Measurements from ENCODE around the gene SIDT2. TPM values are rescaled to one million over a fixed set of nuclear protein-coding genes. Genes with fewer than 3 reads are reported as not detected.

SIDT2 gene
- total RNA-seq, 1 experiment from 2014 or later, result 47.6 TPM

DNA sequence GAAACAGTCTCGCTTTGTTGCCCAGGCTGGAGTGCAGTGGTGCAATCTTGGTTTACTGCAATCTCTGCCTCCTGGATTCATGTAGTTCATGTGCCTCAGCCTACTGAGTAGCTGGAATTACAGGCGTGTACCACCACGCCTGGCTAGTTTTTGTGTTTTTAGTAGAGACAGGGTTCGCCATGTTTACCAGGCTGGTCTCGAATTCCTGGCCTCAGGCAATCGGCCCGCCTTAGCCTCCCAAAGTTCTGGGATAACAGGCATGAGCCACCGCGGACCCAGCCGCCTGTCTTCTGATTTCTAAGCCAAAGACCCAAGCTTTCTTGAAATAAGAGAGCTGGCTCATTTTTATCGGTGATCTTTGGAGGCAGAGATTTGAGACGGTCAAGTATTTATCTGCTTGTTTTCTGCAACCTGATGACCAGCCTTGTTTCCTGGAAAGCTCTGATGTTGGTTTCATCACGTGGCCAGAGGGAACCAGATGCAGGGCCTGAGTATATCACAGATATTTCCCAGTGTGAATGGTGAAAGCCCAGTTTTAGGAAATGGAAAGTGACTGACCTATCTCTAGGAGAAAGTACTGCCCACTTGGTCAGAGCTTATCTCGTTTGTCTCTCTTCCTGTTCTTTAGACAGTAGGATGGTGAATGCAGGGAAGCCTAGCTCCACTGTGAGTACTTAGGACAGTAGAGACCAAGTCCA is 5.7 kb upstream of the SIDT2 start:
- POLR2A ChIA-PET, result interaction anchor here (0.6 kb wide), 2 partner anchors 11 to 101 kb away, joined by 3 to 12 read pairs; no protein-coding TSS in a partner anchor
- H3K27ac ChIP-seq (ENCODE audit: low read length), result no peak overlapping the region

DNA sequence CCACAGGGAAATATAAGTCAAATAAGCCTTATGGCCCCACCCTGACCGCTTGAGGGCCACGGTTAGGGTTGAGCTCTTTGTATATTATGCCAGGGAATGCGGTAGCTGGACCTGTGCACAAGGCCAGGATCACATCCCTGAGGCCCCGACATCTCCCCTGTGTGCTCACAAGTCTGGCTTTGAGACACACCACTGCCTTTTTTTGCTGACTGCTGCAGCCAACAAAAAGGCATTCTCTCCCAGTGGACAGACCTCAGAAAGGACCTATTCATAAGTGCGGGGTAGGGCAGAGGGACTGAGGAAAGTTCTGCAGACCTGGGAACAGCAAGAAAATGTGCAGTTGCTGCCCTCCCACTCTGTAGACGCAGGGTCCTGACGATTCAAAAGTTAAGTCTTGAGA is 3.4 kb upstream of the SIDT2 start:
- Histone ChIP-seq H3K36me3 (ENCODE audit: control insufficient read depth, insufficient read depth, low read length) (peaks cover 3% of the 10 kb centered on the region; the same call in 1 of the 2 replicates), H3K9me3 (ENCODE audit: control insufficient read depth, insufficient read depth, low read depth, low read length) (no peaks in the 10 kb centered on the region), H3K27me3 (ENCODE audit: control insufficient read depth, insufficient read depth, low read length) (no peaks in the 10 kb centered on the region), H3K4me1 (ENCODE audit: control insufficient read depth, insufficient read depth, low read length) (peaks cover 19% of the 10 kb centered on the region), H3K4me3 (ENCODE audit: low read depth in 2 of 2, low read length in 2 of 2) (no peak overlapping the region), H3K27ac (ENCODE audit: low read length) (no peak overlapping the region)
- in situ Hi-C loops (cut with HindIII; ENCODE audit: low pct_unique_long_range_greater_than_20kb, low sequenced_read_pairs) (no loop called here), intact Hi-C loops (cut with micrococcal nuclease; ENCODE audit: unreplicated experiment) (loop anchor here (10.0 kb wide), 1 partner anchor 50 kb away; no protein-coding TSS in a partner anchor)
- DNase-seq (ENCODE audit: low read depth, low spot score), result no peak
- BruUV-seq (replicated peaks), result no TSS peak
- ATAC-seq, result no peak
- ChIA-PET POLR2A (no interaction called here), CTCF (interaction anchor here (0.6 to 1.0 kb wide), 2 partner anchors 31 to 65 kb away, joined by 4 to 7 read pairs; partner anchors contain the start of gene PAFAH1B2)
- TF ChIP-seq, protein P1, sequence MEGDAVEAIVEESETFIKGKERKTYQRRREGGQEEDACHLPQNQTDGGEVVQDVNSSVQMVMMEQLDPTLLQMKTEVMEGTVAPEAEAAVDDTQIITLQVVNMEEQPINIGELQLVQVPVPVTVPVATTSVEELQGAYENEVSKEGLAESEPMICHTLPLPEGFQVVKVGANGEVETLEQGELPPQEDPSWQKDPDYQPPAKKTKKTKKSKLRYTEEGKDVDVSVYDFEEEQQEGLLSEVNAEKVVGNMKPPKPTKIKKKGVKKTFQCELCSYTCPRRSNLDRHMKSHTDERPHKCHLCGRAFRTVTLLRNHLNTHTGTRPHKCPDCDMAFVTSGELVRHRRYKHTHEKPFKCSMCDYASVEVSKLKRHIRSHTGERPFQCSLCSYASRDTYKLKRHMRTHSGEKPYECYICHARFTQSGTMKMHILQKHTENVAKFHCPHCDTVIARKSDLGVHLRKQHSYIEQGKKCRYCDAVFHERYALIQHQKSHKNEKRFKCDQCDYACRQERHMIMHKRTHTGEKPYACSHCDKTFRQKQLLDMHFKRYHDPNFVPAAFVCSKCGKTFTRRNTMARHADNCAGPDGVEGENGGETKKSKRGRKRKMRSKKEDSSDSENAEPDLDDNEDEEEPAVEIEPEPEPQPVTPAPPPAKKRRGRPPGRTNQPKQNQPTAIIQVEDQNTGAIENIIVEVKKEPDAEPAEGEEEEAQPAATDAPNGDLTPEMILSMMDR (IDR thresholded peaks at IDR 0.05), result no peak
- TF ChIP-seq, protein P2, sequence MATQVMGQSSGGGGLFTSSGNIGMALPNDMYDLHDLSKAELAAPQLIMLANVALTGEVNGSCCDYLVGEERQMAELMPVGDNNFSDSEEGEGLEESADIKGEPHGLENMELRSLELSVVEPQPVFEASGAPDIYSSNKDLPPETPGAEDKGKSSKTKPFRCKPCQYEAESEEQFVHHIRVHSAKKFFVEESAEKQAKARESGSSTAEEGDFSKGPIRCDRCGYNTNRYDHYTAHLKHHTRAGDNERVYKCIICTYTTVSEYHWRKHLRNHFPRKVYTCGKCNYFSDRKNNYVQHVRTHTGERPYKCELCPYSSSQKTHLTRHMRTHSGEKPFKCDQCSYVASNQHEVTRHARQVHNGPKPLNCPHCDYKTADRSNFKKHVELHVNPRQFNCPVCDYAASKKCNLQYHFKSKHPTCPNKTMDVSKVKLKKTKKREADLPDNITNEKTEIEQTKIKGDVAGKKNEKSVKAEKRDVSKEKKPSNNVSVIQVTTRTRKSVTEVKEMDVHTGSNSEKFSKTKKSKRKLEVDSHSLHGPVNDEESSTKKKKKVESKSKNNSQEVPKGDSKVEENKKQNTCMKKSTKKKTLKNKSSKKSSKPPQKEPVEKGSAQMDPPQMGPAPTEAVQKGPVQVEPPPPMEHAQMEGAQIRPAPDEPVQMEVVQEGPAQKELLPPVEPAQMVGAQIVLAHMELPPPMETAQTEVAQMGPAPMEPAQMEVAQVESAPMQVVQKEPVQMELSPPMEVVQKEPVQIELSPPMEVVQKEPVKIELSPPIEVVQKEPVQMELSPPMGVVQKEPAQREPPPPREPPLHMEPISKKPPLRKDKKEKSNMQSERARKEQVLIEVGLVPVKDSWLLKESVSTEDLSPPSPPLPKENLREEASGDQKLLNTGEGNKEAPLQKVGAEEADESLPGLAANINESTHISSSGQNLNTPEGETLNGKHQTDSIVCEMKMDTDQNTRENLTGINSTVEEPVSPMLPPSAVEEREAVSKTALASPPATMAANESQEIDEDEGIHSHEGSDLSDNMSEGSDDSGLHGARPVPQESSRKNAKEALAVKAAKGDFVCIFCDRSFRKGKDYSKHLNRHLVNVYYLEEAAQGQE (IDR thresholded peaks at IDR 0.05; ENCODE audit: insufficient read depth in 1 of 2, low read depth in 2 of 2, low read length in 1 of 2), result no peak
- no peak for TF ChIP-seq SIN3A (IDR thresholded peaks at IDR 0.05; ENCODE audit: borderline replicate concordance, insufficient read depth, low read depth, low read length)
- no peak for TF ChIP-seq TCF7L2 (IDR thresholded peaks at IDR 0.05; ENCODE audit: low read depth, low read length)
- TF ChIP-seq POLR2AphosphoS5 (IDR thresholded peaks at IDR 0.05; ENCODE audit: low read depth, low read length), result no peak

More for the DNA sequence above, 5.7 kb upstream of the SIDT2 start:
- DNase-seq (ENCODE audit: low read depth, low spot score) (no peak), ATAC-seq (no peak)
- H3K9me3 ChIP-seq (ENCODE audit: control insufficient read depth, insufficient read depth, low read depth, low read length), result no peaks in the 10 kb centered on the region
- intact Hi-C loops (cut with micrococcal nuclease; ENCODE audit: unreplicated experiment) (loop anchor here (10.0 kb wide), 1 partner anchor 52 kb away; no protein-coding TSS in a partner anchor), in situ Hi-C loops (cut with HindIII; ENCODE audit: low pct_unique_long_range_greater_than_20kb, low sequenced_read_pairs) (no loop called here)
- H3K4me1 ChIP-seq (ENCODE audit: control insufficient read depth, insufficient read depth, low read length), result peaks cover 7% of the 10 kb centered on the region
- CTCF ChIA-PET, result interaction anchor here (0.6 kb wide), 1 partner anchor 34 kb away, joined by 3 read pairs; no protein-coding TSS in a partner anchor
- no peak overlapping the region for H3K4me3 ChIP-seq (ENCODE audit: low read depth in 2 of 2, low read length in 2 of 2)
- H3K27me3 ChIP-seq (ENCODE audit: control insufficient read depth, insufficient read depth, low read length), result no peaks in the 10 kb centered on the region
- TF ChIP-seq, protein P2 (IDR thresholded peaks at IDR 0.05; ENCODE audit: insufficient read depth in 1 of 2, low read depth in 2 of 2, low read length in 1 of 2), result no peak
- TF ChIP-seq POLR2AphosphoS5 (IDR thresholded peaks at IDR 0.05; ENCODE audit: low read depth, low read length), result no peak
- no TSS peak for BruUV-seq (replicated peaks)
- peaks cover 17% of the 10 kb centered on the region for H3K36me3 ChIP-seq (ENCODE audit: control insufficient read depth, insufficient read depth, low read length)

Data from Panc1 (cell line).